K562 (cell line): ENCODE results near the gene LCTL. TPM values are rescaled to one million over a fixed set of nuclear protein-coding genes. Genes with fewer than 3 reads are reported as not detected.

Experiments
- ATAC-seq: fragments of 200-7000 bp; cut with Tn5 transposase; 3 replicates; pipeline ENCODE4 v1.9.1; 2020; ENCODE audit warnings: moderate library complexity
- BruUV-seq: library from RNA; stranded (reverse); fragments of 400-500 nt; replicated peaks from 2 replicates; lab custom pipeline; 2021; lab: Mats Ljungman, UMichigan
- CTCF ChIA-PET: fragments of 300-600 bp; formaldehyde crosslinking; extraction: SDS; loops from one replicate; lab custom pipeline; 2021; ENCODE audit warnings: low intra/inter-chr PET ratio; lab: Yijun Ruan, JAX
- POLR2A ChIA-PET: fragments of 300-600, 350-650 bp; sonication (Branson Sonifier 250); formaldehyde crosslinking; extraction: SDS; loops from one replicate; lab custom pipeline; 2021; ENCODE audit warnings: antibody characterized with exemption, inconsistent platforms; lab: Yijun Ruan, JAX
- DNase-seq, 4 experiments: peaks; one replicate each; pipeline versions ENCODE4 v3.0.0 to v3.0.0-alpha.2; 2011 to 2018; ENCODE audit warnings: low spot score in 3 of 4, mixed read lengths in 3 of 4; ENCODE audit errors: extremely low read depth in 1 of 4
- FAIRE-seq: peaks from 2 replicates; lab custom pipeline; 2011; peaks lifted over from hg19 to GRCh38; lab: Jason Lieb, UNC
- H2AFZ ChIP-seq: 2 replicates; pipeline ENCODE4 v1.6.0; 2011; ENCODE audit warnings: low read depth, low read length, control low read depth, inconsistent platforms
- H3K27ac ChIP-seq: fragments of 200-600 bp; 3 replicates; pipeline ENCODE4 v1.8.0; 2011; ENCODE audit warnings: low read depth, mild to moderate bottlenecking, control low read depth, inconsistent platforms, low read length, moderate library complexity, mixed read lengths; ENCODE audit errors: extremely low read depth
- H3K27me3 ChIP-seq, 2 experiments: fragments of 300-600 bp in 1 of 2; 2 replicates in 1 of 2; 3 replicates in 1 of 2; pipeline versions ENCODE4 v1.6.0 to v1.8.0; 2011; ENCODE audit warnings: inconsistent platforms in 2 of 2, low read length in 2 of 2, mild to moderate bottlenecking in 1 of 2, mixed read lengths in 1 of 2, moderate library complexity in 1 of 2; ENCODE audit not compliant: control insufficient read depth in 2 of 2, insufficient read depth in 2 of 2
- H3K36me3 ChIP-seq: fragments of 300-600 bp; 3 replicates; pipeline ENCODE4 v1.8.0; 2011; ENCODE audit warnings: mild to moderate bottlenecking, low read length, inconsistent platforms; ENCODE audit not compliant: control insufficient read depth, insufficient read depth
- H3K4me1 ChIP-seq, 2 experiments: fragments of 200-600 bp in 1 of 2; replicated peaks in 1 of 2; 2 replicates in 1 of 2; 3 replicates in 1 of 2; pipeline versions ENCODE4 v1.5.1 to v1.8.0; 2011; ENCODE audit warnings: inconsistent platforms in 2 of 2, low read length in 2 of 2, mild to moderate bottlenecking in 1 of 2, mixed read lengths in 1 of 2, moderate library complexity in 1 of 2; ENCODE audit not compliant: control insufficient read depth in 2 of 2, insufficient read depth in 2 of 2
- H3K4me2 ChIP-seq: 2 replicates; pipeline ENCODE4 v1.6.1; 2011; ENCODE audit warnings: low read length, control low read depth, inconsistent platforms, mixed read lengths; ENCODE audit not compliant: insufficient read depth
- H3K4me3 ChIP-seq: fragments of 200-600 bp; sonication (generic), shearing (Covaris generic); 2 replicates; pipeline ENCODE4 v1.5.1; 2016; ENCODE audit warnings: control low read depth, inconsistent platforms
- H3K79me2 ChIP-seq: fragments of 200-600 bp; 3 replicates; pipeline ENCODE4 v1.8.0; 2011; ENCODE audit warnings: low read length, inconsistent platforms; ENCODE audit not compliant: control insufficient read depth, insufficient read depth
- H3K9ac ChIP-seq, 2 experiments: 2 replicates each; pipeline versions ENCODE4 v1.6.0 to v1.6.1; 2011; ENCODE audit warnings: low read depth in 2 of 2, low read length in 2 of 2, control low read depth in 1 of 2, inconsistent platforms in 1 of 2, mild to moderate bottlenecking in 1 of 2, mixed read lengths in 1 of 2; ENCODE audit not compliant: insufficient read depth in 1 of 2
- H3K9me1 ChIP-seq: one replicate; pipeline ENCODE4 v1.6.0; 2011; ENCODE audit warnings: inconsistent platforms, mild to moderate bottlenecking, low read length, moderate library complexity; ENCODE audit not compliant: control insufficient read depth, insufficient read depth
- H3K9me3 ChIP-seq: replicated peaks from 2 replicates; pipeline ENCODE4 v1.5.1; 2011; ENCODE audit warnings: low read depth, low read length, inconsistent platforms; ENCODE audit not compliant: control insufficient read depth, insufficient read depth
- H4K20me1 ChIP-seq: replicated peaks from 2 replicates; pipeline ENCODE4 v1.6.1; 2011; ENCODE audit warnings: low read length, inconsistent platforms, mixed read lengths; ENCODE audit not compliant: control insufficient read depth, insufficient read depth
- CCAR2 ChIP-seq: fragments of 200-400 bp; formaldehyde crosslinking; IDR thresholded peaks from 2 replicates; pipeline ENCODE4 v1.6.1; 2017; ENCODE audit warnings: mild to moderate bottlenecking, low read depth, low read length
- FOS ChIP-seq: IDR thresholded peaks from 3 replicates; pipeline ENCODE4 v1.6.1; 2011; ENCODE audit not compliant: insufficient read length; ENCODE audit errors: extremely low read depth
- HLTF ChIP-seq: fragments of 450-650 bp; IDR thresholded peaks from 2 replicates; pipeline ENCODE4 v1.6.1; 2016
- LCOR ChIP-seq: sonication (generic); formaldehyde crosslinking; IDR thresholded peaks from 2 replicates; pipeline ENCODE4 v1.8.0; 2022; ENCODE audit warnings: mild to moderate bottlenecking, missing genetic modification reagents
- MYBL2 ChIP-seq, 2 experiments: fragments of 450-650 bp in 1 of 2; sonication (generic) in 1 of 2; formaldehyde crosslinking in 1 of 2; IDR thresholded peaks; 2 replicates each; pipeline versions ENCODE4 v1.6.1 to v1.8.1; 2017 to 2022; ENCODE audit warnings: borderline replicate concordance in 1 of 2, inconsistent platforms in 1 of 2, low read depth in 1 of 2, mild to moderate bottlenecking in 1 of 2, missing genetic modification reagents in 1 of 2, moderate library complexity in 1 of 2
- ZNF311 ChIP-seq: fragments of 250-450 bp; sonication (Bioruptor Pico); IDR thresholded peaks from 2 replicates; pipeline ENCODE4 v1.4.0; 2020; ENCODE audit warnings: mild to moderate bottlenecking, moderate library complexity
- WGBS: fragments of 100-300 bp; shearing (Covaris generic); methylation state at CpG from one replicate; pipeline ENCODE4 v1.1.6; 2016; ENCODE audit warnings: low coverage, mixed read lengths; ENCODE audit not compliant: insufficient coverage; ENCODE audit errors: missing lambda C conversion rate; 5-methylcytosine and 5-hydroxymethylcytosine counted together
- in situ Hi-C: fragments of 300-500 bp; cut with MboI; formaldehyde crosslinking; loops from 4 replicates; pipeline ENCODE4 v1.15.0; 2018; ENCODE audit warnings: inconsistent platforms, mixed read lengths
- intact Hi-C: fragments of 100-400 bp; cut with micrococcal nuclease; formaldehyde crosslinking; loops from 2 replicates; pipeline ENCODE4 v1.14.2; 2022
- polyA plus RNA-seq, 8 experiments: library from polyadenylated mRNA; depleted of rRNA in 4 of 8; stranded (reverse) in 5 of 8; unstranded in 3 of 8; fragments of >200 nt; fragmentation: Nextera tagmentation in 2 of 8; fragmentation: Illumina TruSeq in 1 of 8; extraction: Ambion mirVana in 2 of 8; extraction: Trizol in 1 of 8; gene quantifications; 2 replicates each; pipeline versions ENCODE4 v1.2.1 to v1.2.3, GENCODE V29; 2011 to 2014; ENCODE audit warnings: inconsistent platforms in 1 of 8, missing spikeins in 1 of 8
- total RNA-seq, 7 experiments: library from RNA; depleted of rRNA in 6 of 7; stranded (reverse); fragments of >200 nt in 6 of 7; fragmentation: Illumina TruSeq in 2 of 7; extraction: Trizol in 2 of 7; gene quantifications; 2 replicates each; pipeline versions ENCODE4 v1.2.1 to v1.2.3, GENCODE V29; 2011 to 2021; ENCODE audit warnings: low replicate concordance in 1 of 7

LCTL gene
- total and polyA plus RNA-seq, 9 of the 15 experiments (the other 6 are each of a cell fraction or from before 2014, with no cell fraction given) = 0.08 to 0.31 (median 0.17) TPM; not detected in 6

- BruUV-seq = no TSS peak
- TF ChIP-seq CCAR2 (no peak), MYBL2 (IDR thresholded peaks at IDR 0.05; ENCODE audit: low read depth) (no peak), MYBL2 (CRISPR knock-in tag; IDR thresholded peaks at IDR 0.05; ENCODE audit: borderline replicate concordance) (no peak), FOS (no peak), HLTF (no peak), LCOR (CRISPR knock-in tag) (no peak), ZNF311 (no peak)
- Histone ChIP-seq H3K4me1 (peaks cover 5 to 24% of the 10 kb centered on the region in 2 experiments; a peak in 3 of 5 replicates), H3K27ac (no peak overlapping the region), H3K9me1 (no peaks in the 10 kb centered on the region), H3K9me3 (no peaks in the 10 kb centered on the region), H2AFZ (no peak overlapping the region), H4K20me1 (no peaks in the 10 kb centered on the region), H3K36me3 (no peaks in the 10 kb centered on the region), H3K4me3 (no peak overlapping the region), H3K9ac (peak overlapping the region in 1 of 2 experiments; percentile 1; a peak in 2 of 4 replicates), H3K27me3 (no peaks in the 10 kb centered on the region), H3K4me2 (no peak overlapping the region), H3K79me2 (no peaks in the 10 kb centered on the region)
- ChIA-PET POLR2A (interaction anchor here (3.6 kb wide), 1 partner anchor 14 kb away, joined by 23 read pairs; no protein-coding TSS in a partner anchor), CTCF (no interaction called here)
- DNase-seq = no peak
- ATAC-seq = no peak
- no peak for FAIRE-seq
- in situ Hi-C loops = no loop called here
- WGBS = 66% methylated on average over 7 of the region's 7 CpGs
- intact Hi-C loops = loop anchor here (5.0 kb wide), 1 partner anchor 61 kb away; the partner anchor contains the start of gene ZWILCH
Measured at GRCh38 chr15:66567897-66568296, 2.1 kb upstream of the LCTL start.
